ENCODE data around the gene BCAR3.
A peak's percentile ranks its signal among the peaks of the same experiment; 100 is the strongest.
"Not testable (repeated sequence)": the region's sequence is repeated elsewhere in the genome, so short reads cannot be mapped to it uniquely, and the experiment has no call there.

Gene BCAR3

GRCh38 chr1:93689521-93690223 is 8.0 kb upstream of the BCAR3 start:
- DNase-seq (ENCODE audit: low read depth in 2 of 2) = no peak

DNA sequence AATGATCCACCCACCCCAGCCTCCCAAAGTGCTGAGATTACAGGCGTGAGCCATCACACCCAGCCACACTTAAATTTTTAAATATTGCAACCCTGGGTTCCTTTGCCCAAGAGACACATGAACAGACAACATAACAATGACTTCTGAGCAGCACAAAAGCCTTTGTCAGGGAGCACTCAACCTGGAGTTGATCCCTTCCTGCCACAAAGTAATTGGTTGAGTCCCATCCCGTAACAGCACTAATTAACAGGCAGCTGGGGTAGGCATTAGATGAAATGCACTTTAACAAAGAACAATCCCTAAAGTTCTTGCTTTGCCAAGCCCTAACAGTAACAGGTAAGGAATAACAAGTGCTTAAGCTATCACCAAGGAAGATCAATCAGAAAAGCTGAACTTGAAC is 5.9 kb upstream of the BCAR3 start:
- no peak for DNase-seq (ENCODE audit: low read depth in 2 of 2)

GRCh38 chr1:93686504-93687250 is 5.0 kb upstream of the BCAR3 start:
- no peak for DNase-seq (ENCODE audit: low read depth in 2 of 2)

GRCh38 chr1:93685918-93686317 is 4.3 kb upstream of the BCAR3 start:
- no peak for DNase-seq (ENCODE audit: low read depth in 2 of 2)

GRCh38 chr1:93683234-93683633 is 1.6 kb upstream of the BCAR3 start:
- no peak for DNase-seq (ENCODE audit: low read depth in 2 of 2)

DNA sequence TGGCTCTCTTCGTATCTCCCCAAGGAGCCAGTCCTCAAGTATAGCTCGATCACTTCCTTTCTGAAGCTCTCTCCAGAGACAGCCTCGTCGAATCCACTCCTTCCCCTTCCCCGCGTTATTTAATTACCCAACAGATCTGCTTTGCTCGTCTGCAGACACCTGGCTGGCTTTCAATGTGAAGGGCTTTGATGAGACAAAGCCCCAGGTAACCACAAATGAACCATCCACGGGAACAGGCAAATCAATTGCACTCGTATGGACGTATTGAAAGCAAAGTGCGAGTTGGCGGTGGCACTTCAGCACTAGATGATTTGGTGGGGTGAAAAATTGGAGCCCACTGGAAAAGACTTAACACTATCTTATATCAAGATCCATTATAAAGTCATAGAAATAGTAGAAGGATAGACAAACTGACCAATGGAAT is 364 bp upstream of the BCAR3 start:
- DNase-seq (ENCODE audit: low read depth in 2 of 2) = no peak

GRCh38 chr1:93680420-93681100 is 1.1 kb downstream of the BCAR3 start:
- DNase-seq (ENCODE audit: low read depth in 2 of 2) = peak in 1 of 2 donors; percentile 16

GRCh38 chr1:93680076-93680419 is 1.6 kb downstream of the BCAR3 start:
- no peak for DNase-seq (ENCODE audit: low read depth in 2 of 2)

GRCh38 chr1:93679546-93679945 is 2.1 kb downstream of the BCAR3 start:
- DNase-seq (ENCODE audit: low read depth in 2 of 2) = no peak

- no peak for DNase-seq (ENCODE audit: low read depth in 2 of 2)
Measured at GRCh38 chr1:93678946-93679480, 2.6 kb downstream of the BCAR3 start.

DNA sequence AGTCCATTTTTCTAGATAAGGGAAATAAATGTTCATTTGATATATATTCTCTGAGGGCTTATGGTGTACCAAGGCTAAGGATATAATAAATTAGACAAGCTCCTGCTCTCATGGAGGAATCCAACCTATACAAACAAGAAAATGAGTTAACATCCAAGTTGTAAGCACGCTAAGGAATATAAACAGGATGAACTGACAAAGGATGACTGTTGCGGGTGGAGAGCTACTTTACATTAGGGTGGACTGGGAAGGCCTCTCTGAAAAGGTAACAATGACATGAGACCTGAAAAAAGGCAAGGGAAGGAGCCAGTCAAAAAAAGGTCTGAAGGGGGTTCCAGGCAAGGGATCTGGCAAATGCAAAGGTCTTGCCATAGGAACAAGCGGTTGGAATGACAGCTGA is 3.1 kb downstream of the BCAR3 start:
- DNase-seq (ENCODE audit: low read depth in 2 of 2) = no peak

DNA sequence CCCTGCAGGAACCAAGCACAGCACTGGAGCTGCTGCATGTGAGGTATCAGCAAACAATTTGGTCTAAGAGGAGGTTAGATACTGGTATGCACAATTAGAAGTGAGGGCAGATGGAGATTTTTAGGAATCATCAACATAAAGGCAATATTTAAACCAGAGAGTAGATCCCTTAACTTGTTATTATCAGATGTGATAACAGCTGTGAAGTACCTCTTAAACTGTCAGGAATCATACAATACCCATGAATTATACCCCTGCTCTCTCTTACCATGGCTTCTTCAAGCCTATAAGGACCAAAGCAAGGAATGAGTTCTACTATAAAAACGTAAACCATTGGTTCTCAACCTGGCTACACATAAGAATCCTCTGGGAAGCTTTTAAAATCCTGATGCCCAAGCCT is 3.9 kb downstream of the BCAR3 start:
- DNase-seq (ENCODE audit: low read depth in 2 of 2) = no peak

- DNase-seq (ENCODE audit: low read depth in 2 of 2) = no peak
Measured at GRCh38 chr1:93676427-93676826, 5.2 kb downstream of the BCAR3 start.

DNA sequence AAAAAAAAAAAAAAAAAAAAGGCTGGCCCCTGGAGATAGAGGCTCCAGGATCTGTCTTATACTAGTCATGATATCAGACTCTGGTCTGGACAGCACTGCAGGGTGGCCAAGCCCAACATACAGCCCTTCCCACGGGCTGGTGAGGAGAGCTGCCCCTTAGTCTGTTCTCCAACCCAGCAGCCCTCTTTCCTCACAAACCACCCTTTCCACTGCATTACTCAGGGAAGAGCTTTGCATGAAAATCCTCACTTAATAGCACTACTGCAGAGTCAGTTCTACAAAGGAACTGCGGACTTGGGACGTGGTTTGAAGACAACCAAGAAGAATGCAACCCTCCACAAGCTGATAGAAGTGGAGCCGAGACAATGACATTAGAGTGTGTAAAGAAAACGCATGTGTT is 5.7 kb downstream of the BCAR3 start:
- DNase-seq (ENCODE audit: low read depth in 2 of 2) = no peak

- DNase-seq (ENCODE audit: low read depth in 2 of 2) = no peak
Measured at GRCh38 chr1:93675271-93675670, 6.4 kb downstream of the BCAR3 start.

DNA sequence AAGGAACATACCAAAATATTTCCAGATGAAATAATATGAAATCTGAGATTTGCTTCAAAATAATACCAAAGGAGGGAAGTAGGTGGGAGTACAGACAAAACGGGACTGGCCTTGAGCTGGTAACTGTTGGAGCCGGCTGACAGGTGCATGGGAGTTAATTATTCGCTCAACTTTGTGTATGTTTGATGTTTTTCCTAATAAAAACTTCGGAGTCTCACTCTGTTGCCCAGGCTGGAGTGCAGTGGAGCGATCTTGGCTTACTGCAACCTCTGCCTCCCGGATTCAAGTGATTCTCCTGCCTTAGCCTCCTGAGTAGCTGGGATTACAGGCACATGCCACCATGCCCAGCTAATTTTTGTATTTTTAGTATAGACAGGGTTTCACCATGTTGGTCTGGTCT is 7.6 kb downstream of the BCAR3 start:
- DNase-seq (ENCODE audit: low read depth in 2 of 2) = not testable (repeated sequence)

DNA sequence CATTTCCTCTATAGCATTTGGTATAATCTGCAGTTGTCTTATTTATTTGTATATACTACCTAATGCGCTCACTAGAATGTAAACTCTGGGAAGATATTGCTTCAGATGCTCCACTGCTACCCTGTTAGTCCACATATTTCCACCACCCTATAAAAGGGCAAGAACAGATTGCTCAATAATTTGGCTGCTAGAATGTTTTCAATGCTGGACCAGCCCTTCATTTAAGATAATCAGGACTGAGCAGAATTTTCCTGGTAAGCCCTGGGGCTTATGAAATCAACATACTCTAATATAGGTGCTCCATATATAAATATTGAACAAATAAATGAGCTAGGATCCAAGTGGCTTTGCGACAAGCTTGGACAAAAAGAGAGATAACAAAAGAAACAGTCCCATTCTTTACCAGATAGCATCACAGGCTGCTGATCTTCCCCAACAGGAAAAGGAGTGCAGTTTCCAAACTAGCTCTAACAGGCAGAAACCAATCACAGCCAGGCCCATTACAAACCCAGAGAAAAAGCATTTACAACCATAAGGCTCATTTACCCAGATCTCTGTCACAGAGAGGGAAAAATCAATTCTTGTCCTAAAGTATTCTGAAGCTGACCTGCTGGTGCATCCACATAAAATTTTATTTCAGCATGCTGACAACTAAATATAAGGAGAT is 8.3 kb downstream of the BCAR3 start:
- DNase-seq (ENCODE audit: low read depth in 2 of 2) = no peak

GRCh38 chr1:93672477-93673162 is 9.0 kb downstream of the BCAR3 start:
- no peak for DNase-seq (ENCODE audit: low read depth in 2 of 2)

- DNase-seq (ENCODE audit: low read depth in 2 of 2) = no peak
Measured at GRCh38 chr1:93672069-93672468, 9.6 kb downstream of the BCAR3 start.

GRCh38 chr1:93671099-93671621 is 10.5 kb downstream of the BCAR3 start:
- DNase-seq (ENCODE audit: low read depth in 2 of 2) = no peak

- no peak for DNase-seq (ENCODE audit: low read depth in 2 of 2)
Measured at GRCh38 chr1:93670141-93670540, 11.5 kb downstream of the BCAR3 start.
